ENCODE data around the gene CST1.
"Not testable (repeated sequence)": the region's sequence is repeated elsewhere in the genome, so short reads cannot be mapped to it uniquely, and the experiment has no call there.

CST1 gene

DNA sequence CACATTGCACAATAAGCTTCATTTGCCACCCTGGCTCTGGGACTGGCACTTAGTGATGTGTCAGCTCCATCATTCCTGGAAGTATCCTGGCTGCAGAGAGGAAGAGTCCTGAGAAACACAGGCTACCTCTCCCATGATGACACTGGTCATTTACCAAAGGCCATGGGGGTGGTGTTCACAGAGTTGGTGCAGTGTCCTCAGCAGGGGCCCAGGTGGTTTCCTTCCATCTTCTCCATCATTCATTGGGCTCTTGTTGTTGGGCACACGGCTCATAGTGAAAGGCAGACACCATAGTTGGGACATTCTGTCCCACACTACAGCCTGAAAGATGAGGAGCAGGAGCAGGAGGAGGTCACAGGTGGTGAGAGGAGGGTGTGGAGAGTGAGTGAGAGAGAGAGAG lies 15.8 kb upstream of the CST1 start:
- H3K9me3 ChIP-seq (ENCODE audit: insufficient read depth, low read length): no peaks in the 10 kb centered on the region
- H3K9ac ChIP-seq (ENCODE audit: insufficient read length, low read depth): no peak overlapping the region
- H3K27me3 ChIP-seq (ENCODE audit: insufficient read depth, insufficient read length): no peaks in the 10 kb centered on the region
- no peak for DNase-seq (ENCODE audit: low read depth, low spot score)
- no peaks in the 10 kb centered on the region for H3K4me1 ChIP-seq (ENCODE audit: insufficient read depth, insufficient read length)
- H3K36me3 ChIP-seq (ENCODE audit: insufficient read depth, insufficient read length, low read length): no peaks in the 10 kb centered on the region
- TF ChIP-seq SUZ12 (IDR thresholded peaks at IDR 0.05; ENCODE audit: extremely low read depth, insufficient read depth, insufficient read length) (no peak), YY1 (IDR thresholded peaks at IDR 0.05; ENCODE audit: insufficient read depth, insufficient read length) (no peak)
- H3K4me3 ChIP-seq (ENCODE audit: insufficient read length, low read depth): no peak overlapping the region

DNA sequence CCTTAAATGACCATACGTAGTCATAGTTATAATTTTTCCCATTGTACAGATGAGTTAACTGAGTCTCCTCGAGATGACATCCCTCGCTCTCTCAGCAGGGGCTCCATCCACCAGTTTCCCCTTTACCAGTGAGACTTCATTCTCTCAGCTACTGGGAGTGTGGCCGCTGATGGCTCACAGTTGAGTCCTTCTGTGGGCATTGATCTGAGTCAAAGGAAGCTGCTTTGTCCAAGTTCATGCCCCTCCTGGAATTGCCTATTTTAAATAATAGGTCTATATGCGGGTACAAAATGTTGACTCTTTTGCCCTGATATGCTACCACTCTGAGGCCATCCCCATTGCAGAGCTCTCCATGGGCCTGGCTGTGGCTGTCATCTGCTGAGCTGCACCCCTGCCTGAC lies 14.8 kb upstream of the CST1 start:
- TF ChIP-seq ZNF274 (IDR thresholded peaks at IDR 0.05; ENCODE audit: low read depth, low read length) (no peak), YY1 (IDR thresholded peaks at IDR 0.05; ENCODE audit: insufficient read depth, insufficient read length) (no peak), SUZ12 (IDR thresholded peaks at IDR 0.05; ENCODE audit: extremely low read depth, insufficient read depth, insufficient read length) (no peak)
- Histone ChIP-seq H3K36me3 (ENCODE audit: insufficient read depth, insufficient read length, low read length) (no peaks in the 10 kb centered on the region), H3K9me3 (ENCODE audit: insufficient read depth, low read length) (no peaks in the 10 kb centered on the region), H3K4me3 (ENCODE audit: insufficient read length, low read depth) (no peak overlapping the region), H3K9ac (ENCODE audit: insufficient read length, low read depth) (no peak overlapping the region), H3K4me1 (ENCODE audit: insufficient read depth, insufficient read length) (no peaks in the 10 kb centered on the region), H3K27me3 (ENCODE audit: insufficient read depth, insufficient read length) (no peaks in the 10 kb centered on the region)
- no peak for DNase-seq (ENCODE audit: low read depth, low spot score)

DNA sequence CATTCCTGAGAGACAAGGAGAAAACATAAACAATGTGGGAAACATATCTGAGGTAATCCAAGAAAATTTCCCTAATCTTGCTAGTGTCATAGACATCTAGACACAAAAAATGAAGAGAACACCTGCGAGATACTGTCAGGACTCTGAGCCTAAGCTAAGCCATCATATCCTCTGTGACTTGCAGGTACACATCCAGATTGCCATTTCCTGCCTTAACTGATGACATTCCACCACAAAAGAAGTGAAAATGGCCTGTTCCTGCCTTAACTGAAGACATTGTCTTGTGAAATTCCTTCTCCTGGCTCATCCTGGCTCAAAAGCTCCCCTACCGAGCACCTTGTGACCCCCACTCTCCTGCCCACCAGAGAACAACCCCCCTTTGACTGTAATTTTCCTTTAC lies 13.9 kb upstream of the CST1 start:
- H3K4me3 ChIP-seq (ENCODE audit: insufficient read length, low read depth); H3K27me3 ChIP-seq (ENCODE audit: insufficient read depth, insufficient read length); H3K36me3 ChIP-seq (ENCODE audit: insufficient read depth, insufficient read length, low read length); H3K9ac ChIP-seq (ENCODE audit: insufficient read length, low read depth); DNase-seq (ENCODE audit: low read depth, low spot score); H3K9me3 ChIP-seq (ENCODE audit: insufficient read depth, low read length); H3K4me1 ChIP-seq (ENCODE audit: insufficient read depth, insufficient read length): not testable (repeated sequence)

DNA sequence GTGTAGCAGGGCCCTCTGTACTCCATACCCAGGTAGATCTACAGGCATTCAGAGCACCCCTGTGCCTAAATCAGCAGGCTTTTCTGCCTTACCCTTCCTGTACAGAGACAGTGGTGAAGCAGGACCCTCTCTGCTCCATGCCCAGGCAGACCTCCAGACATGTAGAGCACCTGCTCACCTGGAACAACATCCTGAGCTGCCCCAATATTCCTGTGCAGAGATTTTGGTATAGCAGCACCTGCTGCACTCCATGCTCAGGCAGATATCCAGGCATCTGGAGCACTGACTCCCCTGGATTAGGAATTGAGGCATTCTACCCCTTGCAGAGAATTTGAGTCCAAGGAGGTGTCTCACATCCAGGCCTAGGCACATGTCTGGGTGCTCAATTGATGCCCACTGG lies 12.6 kb upstream of the CST1 start:
- Histone ChIP-seq H3K9me3 (ENCODE audit: insufficient read depth, low read length) (no peaks in the 10 kb centered on the region), H3K4me3 (ENCODE audit: insufficient read length, low read depth) (no peak overlapping the region), H3K36me3 (ENCODE audit: insufficient read depth, insufficient read length, low read length) (no peaks in the 10 kb centered on the region), H3K4me1 (ENCODE audit: insufficient read depth, insufficient read length) (no peaks in the 10 kb centered on the region), H3K27me3 (ENCODE audit: insufficient read depth, insufficient read length) (peaks cover 19% of the 10 kb centered on the region), H3K9ac (ENCODE audit: insufficient read length, low read depth) (no peak overlapping the region)
- TF ChIP-seq YY1 (IDR thresholded peaks at IDR 0.05; ENCODE audit: insufficient read depth, insufficient read length) (no peak), ZNF274 (IDR thresholded peaks at IDR 0.05; ENCODE audit: low read depth, low read length) (no peak), SUZ12 (IDR thresholded peaks at IDR 0.05; ENCODE audit: extremely low read depth, insufficient read depth, insufficient read length) (no peak)
- DNase-seq (ENCODE audit: low read depth, low spot score): no peak

DNA sequence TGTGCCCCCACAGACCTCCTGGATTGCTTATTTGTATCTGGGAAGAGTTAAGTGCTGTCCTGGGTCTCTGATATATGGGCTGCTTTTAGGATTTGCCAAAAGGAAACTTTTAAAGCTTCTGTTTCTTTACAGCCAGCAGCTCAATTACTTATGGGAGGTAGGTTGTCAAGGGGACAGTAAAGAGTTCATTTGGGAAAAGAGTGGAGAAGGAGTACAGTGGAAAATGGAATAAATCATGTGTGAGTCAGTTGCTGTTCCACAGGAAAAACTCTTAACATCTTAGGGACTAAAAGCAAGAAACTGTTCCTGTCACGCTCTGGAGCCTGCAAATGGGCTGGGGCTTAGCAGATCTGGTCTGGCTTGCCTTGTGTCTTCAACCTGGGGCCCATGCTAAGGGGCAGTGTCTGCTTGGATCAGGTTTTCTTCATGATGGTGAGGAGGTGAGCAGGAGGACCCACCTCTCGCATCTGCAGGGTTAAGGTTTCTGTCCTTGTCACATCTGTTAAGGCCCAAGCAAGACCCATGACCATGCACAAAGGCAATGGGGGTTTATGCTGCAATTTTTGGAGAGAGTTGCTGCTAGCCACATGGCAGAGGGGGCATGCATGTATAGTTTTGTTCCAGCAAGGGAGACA lies 8.7 kb upstream of the CST1 start:
- TF ChIP-seq YY1 (IDR thresholded peaks at IDR 0.05; ENCODE audit: insufficient read depth, insufficient read length) (no peak), ZNF274 (IDR thresholded peaks at IDR 0.05; ENCODE audit: low read depth, low read length) (no peak), SUZ12 (IDR thresholded peaks at IDR 0.05; ENCODE audit: extremely low read depth, insufficient read depth, insufficient read length) (no peak)
- Histone ChIP-seq H3K4me3 (ENCODE audit: insufficient read length, low read depth) (no peak overlapping the region), H3K4me1 (ENCODE audit: insufficient read depth, insufficient read length) (no peaks in the 10 kb centered on the region), H3K9me3 (ENCODE audit: insufficient read depth, low read length) (no peaks in the 10 kb centered on the region), H3K9ac (ENCODE audit: insufficient read length, low read depth) (no peak overlapping the region), H3K36me3 (ENCODE audit: insufficient read depth, insufficient read length, low read length) (no peaks in the 10 kb centered on the region), H3K27me3 (ENCODE audit: insufficient read depth, insufficient read length) (peaks cover 26% of the 10 kb centered on the region)
- DNase-seq (ENCODE audit: low read depth, low spot score): no peak

DNA sequence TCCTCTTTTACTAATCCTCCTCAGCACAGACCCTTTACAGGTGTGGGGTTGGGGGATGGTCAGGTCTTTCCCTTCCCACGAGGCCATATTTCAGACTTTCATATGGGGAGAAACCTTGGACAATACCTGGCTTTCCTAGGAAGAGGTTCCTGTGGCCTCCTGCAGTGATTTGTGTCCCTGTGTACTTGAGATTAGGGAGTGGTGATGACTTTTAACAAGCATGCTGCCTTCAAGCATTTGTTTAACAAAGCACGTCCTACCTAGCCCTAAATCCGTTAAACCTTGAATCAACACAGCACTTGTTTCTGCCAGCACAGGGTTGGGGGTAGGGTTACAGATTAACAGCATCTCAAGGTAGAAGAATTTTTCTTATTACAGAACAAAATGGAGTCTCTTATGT lies 6.1 kb upstream of the CST1 start:
- not testable (repeated sequence) for H3K4me3 ChIP-seq (ENCODE audit: insufficient read length, low read depth); H3K9ac ChIP-seq (ENCODE audit: insufficient read length, low read depth); H3K36me3 ChIP-seq (ENCODE audit: insufficient read depth, insufficient read length, low read length); DNase-seq (ENCODE audit: low read depth, low spot score); H3K4me1 ChIP-seq (ENCODE audit: insufficient read depth, insufficient read length); H3K9me3 ChIP-seq (ENCODE audit: insufficient read depth, low read length)
- H3K27me3 ChIP-seq (ENCODE audit: insufficient read depth, insufficient read length): peaks cover 36% of the 10 kb centered on the region

DNA sequence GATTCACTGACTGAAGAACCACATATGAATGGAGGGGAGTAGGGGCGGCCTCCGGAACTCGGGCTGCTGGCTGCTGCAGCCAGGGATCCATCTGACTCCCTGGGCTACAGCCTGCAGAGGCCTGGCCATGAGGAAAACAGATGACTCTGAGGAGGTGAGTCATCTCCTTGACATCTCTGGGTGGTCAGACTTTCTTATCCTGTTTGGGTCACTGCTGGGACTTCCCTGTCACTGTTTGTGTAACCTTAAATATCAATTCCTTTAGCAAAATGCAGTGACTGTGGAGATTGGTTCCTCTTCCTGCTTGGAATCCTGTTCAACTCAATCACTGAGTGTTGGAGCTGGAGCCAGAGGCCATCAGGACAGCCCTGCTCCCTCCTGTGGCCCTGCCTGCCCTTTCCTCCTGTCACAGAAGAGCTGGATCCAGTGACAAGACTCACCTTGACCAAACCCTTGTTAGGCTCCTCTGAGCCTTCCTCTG lies 4.4 kb upstream of the CST1 start:
- not testable (repeated sequence) for DNase-seq (ENCODE audit: low read depth, low spot score); H3K4me1 ChIP-seq (ENCODE audit: insufficient read depth, insufficient read length); H3K36me3 ChIP-seq (ENCODE audit: insufficient read depth, insufficient read length, low read length); H3K9ac ChIP-seq (ENCODE audit: insufficient read length, low read depth); H3K9me3 ChIP-seq (ENCODE audit: insufficient read depth, low read length); H3K4me3 ChIP-seq (ENCODE audit: insufficient read length, low read depth)
- H3K27me3 ChIP-seq (ENCODE audit: insufficient read depth, insufficient read length): peaks cover 32% of the 10 kb centered on the region

DNA sequence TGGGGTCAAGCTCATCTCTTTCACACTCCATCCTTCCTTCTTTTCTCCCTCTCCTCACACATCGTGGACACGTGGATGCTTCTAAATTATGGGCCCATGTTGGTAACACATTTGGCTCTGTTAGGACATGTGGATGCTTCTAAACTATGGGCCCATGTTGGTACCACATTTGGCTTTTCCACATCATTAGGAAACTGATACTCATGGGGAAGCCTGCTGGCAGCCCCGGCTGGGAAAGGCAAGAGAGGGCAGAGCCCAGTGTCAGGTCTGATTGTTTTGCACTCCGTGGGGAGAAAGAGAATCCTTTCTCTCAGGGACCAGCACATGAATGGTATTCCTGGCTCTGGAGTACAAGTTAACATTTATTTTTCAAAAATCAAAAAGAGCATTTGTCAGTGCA lies 4.0 kb upstream of the CST1 start:
- H3K4me3 ChIP-seq (ENCODE audit: insufficient read length, low read depth): no peak overlapping the region
- peaks cover 2% of the 10 kb centered on the region for H3K4me1 ChIP-seq (ENCODE audit: insufficient read depth, insufficient read length)
- H3K9ac ChIP-seq (ENCODE audit: insufficient read length, low read depth): no peak overlapping the region
- H3K27me3 ChIP-seq (ENCODE audit: insufficient read depth, insufficient read length): peaks cover 27% of the 10 kb centered on the region
- TF ChIP-seq SUZ12 (IDR thresholded peaks at IDR 0.05; ENCODE audit: extremely low read depth, insufficient read depth, insufficient read length) (no peak), YY1 (IDR thresholded peaks at IDR 0.05; ENCODE audit: insufficient read depth, insufficient read length) (no peak), ZNF274 (IDR thresholded peaks at IDR 0.05; ENCODE audit: low read depth, low read length) (no peak)
- no peaks in the 10 kb centered on the region for H3K9me3 ChIP-seq (ENCODE audit: insufficient read depth, low read length)
- no peaks in the 10 kb centered on the region for H3K36me3 ChIP-seq (ENCODE audit: insufficient read depth, insufficient read length, low read length)
- DNase-seq (ENCODE audit: low read depth, low spot score): no peak

Data from NT2/D1 (cell line).